GM19035 (cell line): Measurements from ENCODE around the gene IL17A.

Experiments
- ATAC-seq: cut with Tn5 transposase; IDR thresholded peaks from one replicate; pipeline ENCODE4 v1.9.1; 2021; ENCODE audit not compliant: unreplicated experiment

IL17A gene

DNA sequence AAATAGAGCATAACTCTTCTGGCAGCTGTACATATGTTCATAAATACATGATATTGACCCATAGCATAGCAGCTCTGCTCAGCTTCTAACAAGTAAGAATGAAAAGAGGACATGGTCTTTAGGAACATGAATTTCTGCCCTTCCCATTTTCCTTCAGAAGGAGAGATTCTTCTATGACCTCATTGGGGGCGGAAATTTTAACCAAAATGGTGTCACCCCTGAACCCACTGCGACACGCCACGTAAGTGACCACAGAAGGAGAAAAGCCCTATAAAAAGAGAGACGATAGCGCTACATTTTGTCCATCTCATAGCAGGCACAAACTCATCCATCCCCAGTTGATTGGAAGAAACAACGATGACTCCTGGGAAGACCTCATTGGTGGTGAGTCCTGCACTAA, at the start of gene IL17A:
Gene IL17A, plus strand, starts transcription at position 301 of the 400 bp plus-strand sequence. Its CDS starts 57 bp downstream, at position 358.
- ATAC-seq, result no peak

DNA sequence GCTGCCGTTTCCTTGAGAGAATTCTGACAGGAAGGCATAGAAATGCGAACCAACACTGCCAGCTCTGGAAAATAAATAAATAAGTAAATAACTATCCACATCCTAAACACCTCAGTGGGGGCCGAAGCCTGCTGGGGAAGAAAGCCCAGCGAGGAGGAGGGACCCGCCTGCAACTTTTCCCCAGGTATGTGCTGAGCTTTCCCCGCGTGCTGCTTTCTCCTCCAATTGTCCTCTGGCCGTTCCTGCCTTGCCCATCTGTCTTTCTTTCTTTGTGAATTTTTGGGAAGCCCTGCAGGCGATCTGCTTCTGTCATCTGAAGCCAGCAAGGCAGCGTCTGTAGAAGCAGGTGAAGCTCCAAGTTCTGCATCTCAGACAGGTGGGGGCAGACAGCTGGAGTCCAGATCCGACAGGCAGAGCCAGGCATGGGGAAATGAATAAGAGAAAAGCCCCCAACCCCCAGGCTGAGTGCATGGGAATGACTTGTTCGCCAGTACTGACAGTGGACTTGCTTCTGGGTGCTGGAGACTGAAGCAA, 49.2 kb upstream of the IL17A start:
- no peak for ATAC-seq

DNA sequence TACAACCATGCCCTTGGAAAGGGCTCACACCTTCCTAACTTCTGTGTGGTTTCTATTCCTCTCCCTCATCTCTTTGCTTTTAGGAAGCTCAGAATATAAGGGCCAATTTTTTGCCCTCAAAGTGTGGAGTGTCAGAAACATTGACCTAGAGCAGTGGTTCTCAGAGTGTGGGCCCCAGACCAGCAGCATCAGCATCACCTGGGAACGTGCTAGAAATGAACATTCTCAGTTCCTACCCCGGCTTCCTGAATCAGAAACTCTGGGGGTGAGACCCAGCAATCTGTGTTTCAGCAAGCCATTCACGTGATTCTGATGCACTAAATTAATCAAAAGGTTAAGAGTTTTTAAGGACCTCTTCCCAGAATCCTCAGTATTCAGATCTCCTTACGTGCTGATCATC, 47.9 kb upstream of the IL17A start:
- no peak for ATAC-seq

DNA sequence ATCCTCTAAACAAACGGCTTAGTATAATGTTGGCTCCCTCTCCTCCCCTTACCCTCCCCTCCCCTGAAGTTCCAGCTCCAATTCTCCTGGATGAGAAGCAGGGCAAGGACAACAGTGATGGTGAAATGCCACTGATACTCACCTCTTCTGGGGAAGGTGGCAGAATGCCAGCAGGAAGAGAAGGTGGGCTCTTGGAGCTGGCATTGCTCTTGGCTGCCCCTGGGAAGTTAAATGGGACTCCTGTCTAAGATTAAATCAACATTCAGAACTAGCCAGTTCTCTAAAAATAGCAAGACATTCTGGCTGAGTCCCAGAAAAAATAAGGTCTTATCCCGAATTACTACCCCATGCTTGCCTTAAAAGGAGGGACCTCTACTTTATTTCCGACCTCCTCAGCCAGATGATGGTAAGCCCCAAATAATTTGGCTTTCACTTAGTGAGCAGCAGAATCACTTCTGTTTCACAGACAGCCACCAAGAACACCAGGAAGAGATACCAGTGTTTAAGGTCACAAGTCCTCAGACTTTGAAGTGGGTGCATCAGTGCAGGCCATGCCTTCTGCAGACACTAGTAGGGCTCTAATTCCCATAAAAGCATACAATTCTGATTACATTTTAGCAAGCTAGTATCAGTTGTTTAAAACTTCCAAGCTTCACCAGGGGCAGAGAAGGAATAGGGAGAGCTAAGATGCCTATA, 46.0 kb upstream of the IL17A start:
- no peak for ATAC-seq

DNA sequence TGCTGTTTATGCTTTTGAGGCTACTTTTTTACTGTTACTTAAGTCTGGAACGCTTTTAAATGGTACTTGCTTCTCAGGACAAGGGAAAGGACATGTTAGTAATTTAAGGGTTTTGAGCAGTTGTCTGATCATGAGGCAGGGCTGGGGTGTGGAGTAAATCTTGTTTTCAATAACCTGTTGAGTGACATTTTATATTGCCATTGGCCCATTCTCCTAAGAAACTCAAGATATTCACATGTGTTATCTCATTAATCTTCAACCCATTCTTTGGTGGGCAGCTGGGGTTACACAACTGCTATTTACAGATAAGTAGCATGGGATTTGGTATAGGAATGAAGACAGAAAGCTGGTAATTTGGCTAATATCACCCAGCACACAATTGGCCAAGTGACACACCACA, 44.6 kb upstream of the IL17A start:
- no peak for ATAC-seq

DNA sequence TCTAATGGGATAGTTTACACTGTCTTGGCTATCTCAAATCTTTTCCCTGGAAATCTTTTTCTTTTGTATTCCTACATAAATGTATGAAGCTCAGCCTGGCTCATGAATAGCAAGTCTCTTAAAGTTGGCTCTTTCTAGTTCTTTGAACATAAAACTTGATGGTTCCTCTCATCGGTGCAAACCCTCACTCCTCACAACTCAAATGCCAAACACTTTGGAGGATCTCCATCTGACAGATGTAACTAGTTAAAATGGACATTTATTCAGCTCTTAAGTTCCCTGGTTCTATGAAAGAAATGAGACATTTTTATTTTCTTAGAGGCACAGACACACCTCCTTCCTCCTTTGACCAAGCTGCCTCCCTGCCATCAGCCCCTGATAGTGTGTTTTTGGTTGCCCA, 43.6 kb upstream of the IL17A start:
- no peak for ATAC-seq

DNA sequence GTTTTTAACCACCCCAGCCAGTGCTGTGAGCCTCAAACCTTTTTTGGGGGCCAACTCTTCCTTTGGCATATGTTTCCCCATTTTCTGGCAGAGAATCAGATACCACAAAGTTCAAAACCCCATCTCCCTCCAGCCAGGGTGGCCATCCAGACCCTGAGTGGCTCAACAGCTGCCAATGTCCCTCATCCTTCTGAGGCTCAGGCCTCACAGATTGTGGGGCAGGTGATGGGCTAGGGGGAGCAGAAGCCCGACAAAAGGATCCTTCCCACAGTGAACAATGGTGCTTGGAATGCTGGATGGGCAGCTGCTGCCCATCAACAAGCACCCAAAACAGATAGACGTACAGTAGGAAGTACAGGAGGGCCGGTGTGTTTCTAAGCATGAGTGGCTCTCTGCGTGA, 42.6 kb upstream of the IL17A start:
- ATAC-seq, result no peak

DNA sequence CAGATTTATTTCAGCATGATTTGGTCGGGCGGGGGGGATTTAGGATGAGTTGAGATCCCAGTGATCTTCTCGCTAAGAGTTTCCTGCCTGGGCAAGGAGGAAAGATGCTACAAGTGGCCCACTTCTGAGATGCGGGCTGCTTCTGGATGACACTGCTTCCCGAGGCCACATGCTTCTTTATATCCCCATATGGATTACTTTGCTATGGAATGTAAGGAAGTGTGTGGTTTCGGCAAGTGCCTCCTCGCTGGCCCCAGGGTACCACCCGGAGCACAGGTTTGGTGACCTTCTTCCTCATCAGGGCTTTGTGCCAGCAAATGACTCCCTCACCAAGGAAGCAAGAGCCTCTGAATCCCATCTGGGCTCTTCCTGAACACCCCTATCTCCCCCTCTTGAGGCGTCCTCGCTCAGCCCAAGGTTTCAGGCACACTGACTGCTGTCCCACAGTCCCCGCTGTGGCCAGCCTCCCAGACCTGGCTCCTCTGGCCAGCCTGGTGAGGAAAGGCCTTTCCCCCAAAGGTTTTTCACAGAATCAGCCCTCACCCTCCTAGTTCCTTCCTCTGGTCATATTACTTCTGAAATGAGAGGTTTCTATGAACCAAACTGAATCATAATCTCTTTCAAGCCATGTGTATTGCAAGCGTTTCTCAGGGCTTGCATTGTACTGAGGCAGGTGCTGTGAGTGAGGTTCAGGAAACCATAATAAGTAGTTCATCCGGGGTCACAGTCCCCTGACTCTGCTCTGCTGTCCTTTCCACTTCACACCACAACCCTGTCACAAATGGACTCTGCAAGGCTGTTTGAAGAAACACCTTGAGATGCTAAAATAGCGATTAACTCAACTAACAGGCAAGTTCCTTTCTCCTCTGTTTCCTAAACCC, 41.7 kb upstream of the IL17A start:
- no peak for ATAC-seq

DNA sequence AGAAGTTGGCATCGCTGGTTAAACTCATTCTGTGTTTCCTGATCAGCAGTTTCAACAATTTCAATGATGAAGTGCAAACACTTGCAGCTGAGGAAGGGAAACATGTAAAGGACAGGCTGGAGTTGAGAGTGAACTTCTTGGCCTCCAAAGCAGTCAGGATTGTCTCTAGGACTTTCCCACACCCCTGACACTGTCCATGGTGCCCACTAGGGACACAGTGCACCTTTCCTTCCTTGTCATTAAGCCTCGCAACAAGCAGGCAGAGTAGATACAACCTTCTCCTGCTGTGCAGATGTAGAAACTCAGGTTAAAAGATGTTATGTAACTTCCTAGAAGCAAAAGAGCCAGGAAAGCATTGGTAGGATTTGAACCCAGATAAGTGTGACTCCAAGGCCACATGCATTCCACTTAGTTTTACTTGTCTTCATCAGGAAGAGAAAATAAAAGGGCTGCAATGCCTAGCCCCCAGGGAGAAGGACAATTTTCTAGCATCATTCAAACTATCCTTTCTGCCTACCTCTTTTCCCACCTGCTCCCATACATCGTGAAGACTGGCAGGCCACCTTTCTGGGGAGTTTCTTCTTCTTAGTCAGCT, 39.2 kb upstream of the IL17A start:
- ATAC-seq, result no peak

DNA sequence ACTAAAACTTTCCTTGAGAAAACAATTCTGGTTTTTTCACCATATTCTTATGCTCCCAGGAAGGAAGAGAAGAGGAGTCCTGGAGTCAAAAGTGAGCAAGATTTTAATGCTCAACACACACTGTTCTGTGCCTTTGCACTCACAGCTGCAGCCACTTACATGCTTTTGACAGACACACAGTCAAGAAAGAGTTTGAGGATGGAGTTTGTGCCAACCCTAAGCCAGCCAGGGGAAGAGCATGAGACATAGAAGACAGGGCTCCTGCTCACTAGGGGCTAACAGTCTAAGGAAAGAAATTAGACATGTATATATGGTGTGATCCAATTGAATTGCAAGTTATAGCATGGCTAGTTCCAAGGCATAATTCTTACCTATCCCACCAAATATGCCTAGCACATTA, 37.1 kb upstream of the IL17A start:
- no peak for ATAC-seq

DNA sequence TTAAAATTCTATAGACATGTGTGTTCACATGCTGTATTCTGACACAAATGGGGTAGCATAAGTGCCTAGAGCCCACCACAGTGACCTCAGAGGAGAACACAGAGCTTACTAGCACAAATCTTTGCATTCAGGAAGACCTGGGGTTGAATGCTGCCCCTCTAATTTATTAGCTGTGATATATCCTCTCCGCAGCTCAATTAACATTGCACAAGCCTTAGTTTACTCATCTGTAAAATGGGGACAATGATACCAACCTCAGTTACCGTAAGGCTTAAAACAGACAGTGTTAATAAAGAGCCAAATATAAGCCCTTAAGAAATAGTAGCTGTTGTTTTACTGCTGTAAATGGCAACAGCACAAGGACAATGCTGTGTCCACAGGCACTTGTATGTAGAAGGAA, 36.2 kb upstream of the IL17A start:
- no peak for ATAC-seq

DNA sequence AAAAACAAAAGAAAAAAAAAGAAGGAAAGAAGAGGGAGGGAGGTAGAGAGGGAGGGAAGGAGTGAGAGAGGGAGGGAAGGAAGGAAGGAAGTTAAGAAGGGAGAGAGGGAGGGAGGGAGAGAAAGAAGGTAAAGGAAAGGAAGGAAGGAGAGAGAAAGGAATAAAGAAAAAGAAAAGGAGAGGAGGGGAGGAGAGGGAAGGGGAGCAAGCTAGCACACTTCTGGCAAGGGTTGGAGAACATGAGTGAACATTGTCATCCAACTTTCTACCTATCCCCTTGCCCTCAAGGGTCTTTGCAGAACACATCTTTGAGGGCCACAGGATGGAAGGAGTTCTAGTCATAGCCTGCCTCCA, 34.1 kb upstream of the IL17A start:
- no peak for ATAC-seq

DNA sequence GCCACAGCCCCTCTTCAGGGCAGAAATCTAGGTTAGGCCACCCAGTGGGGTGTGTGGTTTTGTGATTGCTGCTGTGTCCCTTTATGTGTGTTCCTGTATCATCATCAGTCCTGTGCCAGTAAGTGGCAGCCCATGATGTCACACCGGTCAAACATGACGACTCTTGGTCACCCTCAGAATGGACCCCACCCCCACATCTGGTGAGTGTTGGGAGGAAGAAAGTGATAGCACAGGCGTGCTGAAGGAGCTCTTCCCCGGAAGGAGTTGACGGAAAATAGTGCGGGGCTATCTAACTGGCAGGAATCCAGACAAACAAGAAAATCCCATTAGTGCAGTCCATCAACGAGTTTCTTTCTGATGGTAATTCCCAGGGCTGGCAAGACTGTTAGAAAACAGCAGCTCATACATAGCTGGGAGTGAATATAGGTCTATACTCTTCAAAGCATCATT, 33.4 kb upstream of the IL17A start:
- no peak for ATAC-seq

DNA sequence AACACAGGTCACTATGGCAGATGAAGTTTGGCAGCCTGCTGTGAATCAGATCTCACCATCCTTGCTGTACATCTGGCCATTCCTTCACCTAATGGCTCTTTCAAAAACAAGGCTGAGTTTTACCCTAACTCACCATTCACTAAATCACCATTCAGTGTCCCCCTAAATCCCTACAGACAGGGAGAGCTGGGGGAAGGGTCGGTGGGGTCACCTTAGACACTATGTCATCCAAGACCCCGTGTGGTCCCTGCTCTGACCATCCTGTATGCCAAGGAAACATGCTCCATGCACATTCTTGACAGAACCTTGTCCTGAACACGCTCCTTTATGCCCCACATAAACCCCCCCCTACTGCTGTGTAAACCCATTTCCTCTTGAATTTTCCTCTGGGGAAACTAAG, 31.8 kb upstream of the IL17A start:
- no peak for ATAC-seq

DNA sequence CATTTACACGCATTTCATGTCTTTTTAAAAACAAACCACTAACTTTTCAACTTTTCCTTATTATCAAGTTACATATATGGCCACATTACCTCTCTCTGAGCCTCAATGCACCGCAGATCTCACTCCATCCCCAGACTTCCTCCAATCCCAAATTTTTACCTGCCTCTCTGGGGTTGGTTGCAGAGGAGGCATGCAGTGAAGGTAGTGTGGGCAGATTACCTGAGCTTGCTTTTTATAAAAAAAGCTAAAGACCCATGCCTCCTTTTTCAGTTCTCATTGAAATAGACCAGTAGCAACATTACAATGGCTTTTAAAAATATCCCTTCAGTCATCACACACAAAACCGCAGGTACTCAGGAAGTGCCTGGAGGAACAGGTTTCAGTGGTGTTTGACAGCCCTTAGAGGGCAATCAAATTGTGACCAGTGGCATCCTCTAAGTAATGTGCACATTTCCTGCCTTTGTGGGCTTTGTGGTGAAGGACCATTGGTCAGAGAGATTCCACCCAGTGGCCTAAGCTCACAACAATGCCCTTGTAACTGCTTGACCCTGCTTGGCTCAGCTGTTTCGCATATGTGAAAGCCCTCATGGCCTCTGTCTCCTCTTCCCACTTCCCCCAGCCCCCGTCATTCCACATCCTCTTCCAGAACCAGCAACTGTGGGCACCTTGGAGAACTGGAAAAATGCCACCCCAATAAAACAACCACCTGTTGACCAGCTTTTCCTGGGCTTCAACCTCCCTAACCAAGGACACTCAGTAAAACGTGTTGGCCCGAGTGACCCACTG, 30.2 kb upstream of the IL17A start:
- peak; percentile 92 for ATAC-seq

DNA sequence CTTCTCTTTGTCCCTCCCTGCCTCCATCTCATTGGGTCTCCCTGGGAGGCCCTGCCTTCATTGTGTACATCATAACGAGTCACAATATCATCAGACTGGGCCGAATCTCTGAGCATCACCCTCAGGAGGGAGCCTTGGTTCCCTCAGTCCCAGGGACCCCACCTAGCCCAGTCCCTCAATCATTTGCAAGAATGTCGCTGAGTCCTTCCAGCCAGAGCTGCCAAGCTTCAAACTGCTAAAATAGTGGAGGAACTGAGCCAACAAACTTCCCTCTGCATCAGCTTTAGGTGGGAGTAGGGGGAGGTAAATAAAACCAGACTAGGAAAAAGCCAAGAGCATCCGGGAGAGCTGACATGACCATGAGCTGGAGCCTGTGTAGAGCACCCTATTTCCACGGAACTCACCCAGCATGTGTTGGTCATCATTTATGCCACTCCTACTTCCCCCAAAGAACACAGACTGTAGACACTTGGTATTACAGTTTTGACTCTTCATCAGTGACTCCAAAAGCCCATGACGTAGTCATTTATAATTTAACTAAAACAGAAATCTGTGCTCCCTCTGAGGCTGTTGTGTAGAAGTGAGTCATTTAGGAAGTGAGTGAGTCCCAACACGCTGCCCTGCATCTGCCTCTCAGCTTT, 28.8 kb upstream of the IL17A start:
- ATAC-seq, result peak; percentile 49

DNA sequence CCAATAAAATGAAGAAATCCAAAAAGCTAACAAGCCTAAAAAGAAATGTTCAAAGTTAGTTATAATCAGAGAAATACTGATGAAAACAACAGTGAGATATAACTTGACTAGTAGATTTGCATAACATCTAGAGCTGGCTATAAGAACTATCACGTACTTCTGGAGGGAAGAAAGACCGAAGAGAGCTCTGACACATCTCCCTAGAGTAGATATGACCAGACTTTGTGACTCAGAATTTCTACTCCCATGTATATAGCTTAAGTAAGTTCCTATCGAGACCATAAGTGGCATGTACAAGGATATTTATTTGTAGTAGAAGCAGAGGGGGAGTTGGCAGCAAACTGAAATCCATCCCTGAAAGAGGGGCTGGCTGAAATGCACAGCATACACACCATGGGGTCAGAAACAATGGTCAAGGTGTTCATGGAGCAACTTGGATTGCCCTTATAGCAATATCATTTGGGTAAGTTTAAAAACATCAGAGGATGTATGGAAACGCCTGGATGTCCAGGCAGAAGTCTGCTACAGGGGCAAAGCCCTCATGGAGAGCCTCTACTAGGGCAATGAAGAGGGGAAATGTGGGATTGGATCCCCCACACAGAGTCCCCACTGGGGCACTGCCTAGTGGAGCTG, 25.6 kb upstream of the IL17A start:
- no peak for ATAC-seq

DNA sequence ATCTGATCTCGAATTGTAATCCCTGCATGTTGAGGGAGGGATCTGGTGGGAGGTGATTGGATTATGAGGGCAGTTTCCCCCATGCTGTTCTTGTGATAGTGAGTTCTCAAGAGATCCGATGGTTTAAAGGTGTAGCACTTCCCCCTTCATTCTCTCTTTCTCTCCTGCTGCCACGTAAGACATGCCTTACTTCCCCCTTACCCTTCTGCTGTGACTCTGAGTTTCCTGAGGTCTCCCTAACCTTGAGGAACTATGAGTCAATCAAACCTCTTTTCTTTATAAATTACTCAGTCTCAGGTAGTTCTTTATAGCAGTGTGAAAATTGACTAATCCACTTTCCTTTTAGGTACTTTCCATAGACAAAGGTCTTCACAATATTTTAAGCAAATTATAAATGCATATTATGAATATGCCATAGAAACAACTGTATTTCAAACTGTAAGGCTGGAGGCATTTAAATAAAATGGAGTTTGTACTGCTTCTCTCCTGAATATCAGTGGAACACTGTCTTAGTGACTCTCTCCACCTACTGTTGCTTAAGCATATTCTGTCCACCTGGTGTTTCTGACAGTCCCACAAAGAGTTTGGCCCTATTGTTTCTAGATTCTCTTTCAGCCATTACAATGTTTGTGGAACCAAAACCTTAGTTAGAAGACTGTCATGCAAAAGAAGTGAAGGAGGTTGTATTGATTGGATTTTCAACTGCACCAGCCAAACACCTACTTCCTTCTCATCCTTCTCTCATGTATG, 24.3 kb upstream of the IL17A start:
- ATAC-seq, result no peak
